AG04450 (cell line): ENCODE results near the gene MID1. TPM values are rescaled to one million over a fixed set of nuclear protein-coding genes. Genes with fewer than 3 reads are reported as not detected.

Experiments used
- CTCF ChIA-PET: fragments of 300-600, 350-600 bp; formaldehyde crosslinking; extraction: SDS; loops from one replicate; lab custom pipeline; 2022; ENCODE audit warnings: antibody characterized with exemption, inconsistent platforms; lab: Charles Lee
- POLR2A ChIA-PET: fragments of 350-600 bp; formaldehyde crosslinking; extraction: SDS; loops from one replicate; lab custom pipeline; 2021; ENCODE audit warnings: antibody characterized with exemption, inconsistent platforms; lab: Yijun Ruan, JAX
- DNase-seq: peaks from one replicate; pipeline ENCODE4 v3.0.0-alpha.2; 2011; ENCODE audit warnings: low read depth, low spot score
- H3K27ac ChIP-seq: one replicate; pipeline ENCODE4 v1.5.1; 2012; ENCODE audit warnings: low read depth, low read length, control low read depth
- H3K27me3 ChIP-seq: one replicate; pipeline ENCODE4 v1.6.0; 2012; ENCODE audit warnings: low read length; ENCODE audit not compliant: control insufficient read depth, insufficient read depth
- H3K4me3 ChIP-seq: 2 replicates; pipeline ENCODE4 v1.5.1; 2011; ENCODE audit warnings: mild to moderate bottlenecking, low read depth, low read length, control low read depth
- H3K9me3 ChIP-seq: 2 replicates; pipeline ENCODE4 v1.5.1; 2012; ENCODE audit warnings: low read length; ENCODE audit not compliant: control insufficient read depth, insufficient read depth
- polyA plus RNA-seq: library from polyadenylated mRNA; depleted of rRNA; stranded (reverse); fragments of >200 nt; gene quantifications from 2 replicates; pipeline ENCODE4 v1.2.3, GENCODE V29; 2011
- TF ChIP-seq, protein P1 (sequence below): IDR thresholded peaks from 2 replicates; pipeline ENCODE4 v1.5.1; 2011; ENCODE audit warnings: low read depth, low read length, control low read depth, inconsistent platforms

Gene MID1
- polyA plus RNA-seq, 1 experiment, result 37.5 TPM

- POLR2A ChIA-PET, result no interaction called here
- TF ChIP-seq, protein P1, sequence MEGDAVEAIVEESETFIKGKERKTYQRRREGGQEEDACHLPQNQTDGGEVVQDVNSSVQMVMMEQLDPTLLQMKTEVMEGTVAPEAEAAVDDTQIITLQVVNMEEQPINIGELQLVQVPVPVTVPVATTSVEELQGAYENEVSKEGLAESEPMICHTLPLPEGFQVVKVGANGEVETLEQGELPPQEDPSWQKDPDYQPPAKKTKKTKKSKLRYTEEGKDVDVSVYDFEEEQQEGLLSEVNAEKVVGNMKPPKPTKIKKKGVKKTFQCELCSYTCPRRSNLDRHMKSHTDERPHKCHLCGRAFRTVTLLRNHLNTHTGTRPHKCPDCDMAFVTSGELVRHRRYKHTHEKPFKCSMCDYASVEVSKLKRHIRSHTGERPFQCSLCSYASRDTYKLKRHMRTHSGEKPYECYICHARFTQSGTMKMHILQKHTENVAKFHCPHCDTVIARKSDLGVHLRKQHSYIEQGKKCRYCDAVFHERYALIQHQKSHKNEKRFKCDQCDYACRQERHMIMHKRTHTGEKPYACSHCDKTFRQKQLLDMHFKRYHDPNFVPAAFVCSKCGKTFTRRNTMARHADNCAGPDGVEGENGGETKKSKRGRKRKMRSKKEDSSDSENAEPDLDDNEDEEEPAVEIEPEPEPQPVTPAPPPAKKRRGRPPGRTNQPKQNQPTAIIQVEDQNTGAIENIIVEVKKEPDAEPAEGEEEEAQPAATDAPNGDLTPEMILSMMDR, result no peak
- H3K9me3 ChIP-seq, result no peaks in the 10 kb centered on the region
- H3K27me3 ChIP-seq, result no peaks in the 10 kb centered on the region
- H3K27ac ChIP-seq, result no peak overlapping the region
- H3K4me3 ChIP-seq, result no peak overlapping the region
- no peak for DNase-seq
- CTCF ChIA-PET, result interaction anchor here (1.3 kb wide), 1 partner anchor 259 kb away, joined by 3 read pairs; no protein-coding TSS in a partner anchor
Observed at GRCh38 chrX:10450229-10450958, 170.0 kb downstream of the MID1 start.

DNA sequence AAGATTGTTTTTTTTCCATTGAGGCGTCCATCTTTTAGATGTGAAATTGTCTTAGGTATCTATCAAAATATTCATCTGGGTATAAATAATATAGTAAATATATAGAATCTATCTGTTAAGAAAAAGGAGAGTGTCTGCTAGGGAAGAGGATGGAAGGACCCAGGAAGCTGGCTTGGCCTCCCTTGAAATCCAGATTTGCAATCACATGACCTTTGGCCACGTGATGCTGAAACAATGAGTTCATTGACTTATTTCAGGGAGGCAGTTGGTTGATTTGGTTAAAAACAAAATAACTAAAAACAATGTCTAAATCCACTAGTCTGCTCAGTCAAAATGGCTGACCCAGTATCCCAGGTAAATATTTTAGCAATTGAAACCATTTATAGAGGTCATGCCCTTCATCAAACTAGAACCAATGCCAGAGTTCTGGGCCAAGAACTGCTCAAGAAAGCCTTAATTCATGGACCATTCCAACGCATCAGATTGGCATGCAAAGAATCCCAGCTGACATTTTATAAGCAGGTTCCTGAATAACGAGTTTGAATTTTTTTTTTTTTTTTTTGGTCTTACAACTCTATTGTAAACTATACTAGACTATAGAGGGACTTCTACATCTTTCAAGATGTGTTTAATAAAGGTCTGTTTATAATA, 172.7 kb downstream of the MID1 start:
- ChIA-PET CTCF (no interaction called here), POLR2A (no interaction called here)
- DNase-seq, result no peak

GRCh38 chrX:10444204-10444603, 176.2 kb downstream of the MID1 start:
- no peaks in the 10 kb centered on the region for H3K9me3 ChIP-seq
- ChIA-PET POLR2A (no interaction called here), CTCF (interaction anchor here (1.3 kb wide), 1 partner anchor 254 kb away, joined by 3 read pairs; no protein-coding TSS in a partner anchor)
- no peak overlapping the region for H3K4me3 ChIP-seq
- H3K27me3 ChIP-seq, result no peaks in the 10 kb centered on the region
- TF ChIP-seq, protein P1, result 0 out of 2 replicates have a peak, but pooled peaks have one; percentile 9
- no peak overlapping the region for H3K27ac ChIP-seq
- DNase-seq, result no peak

More for the DNA sequence above, 172.7 kb downstream of the MID1 start:
- H3K27me3 ChIP-seq, result no peaks in the 10 kb centered on the region
- H3K9me3 ChIP-seq, result no peaks in the 10 kb centered on the region
- TF ChIP-seq, protein P1, result no peak
- H3K27ac ChIP-seq, result no peak overlapping the region
- no peak overlapping the region for H3K4me3 ChIP-seq

DNA sequence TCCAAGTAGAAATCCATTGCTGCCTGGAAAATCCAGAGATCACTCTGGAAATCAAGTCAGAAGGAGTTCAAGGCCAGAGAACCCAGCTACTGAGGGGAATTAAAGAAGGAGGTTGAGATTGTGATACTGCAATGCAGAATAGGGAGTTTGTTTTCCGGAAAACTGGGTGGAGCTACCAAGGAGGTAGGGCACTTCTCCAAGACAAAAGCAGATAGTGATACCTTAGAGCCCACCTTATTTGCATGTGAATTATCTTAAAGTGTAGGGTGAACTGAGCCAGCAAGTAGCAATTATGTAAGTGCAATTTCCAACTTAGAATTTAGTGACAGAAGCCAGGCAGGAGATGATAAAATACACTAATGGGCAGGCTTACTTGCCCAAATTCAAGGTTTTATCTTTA, 178.9 kb downstream of the MID1 start:
- TF ChIP-seq, protein P1, result no peak
- CTCF ChIA-PET, result no interaction called here

More for the DNA sequence above, 178.9 kb downstream of the MID1 start:
- H3K27ac ChIP-seq, result no peak overlapping the region
- no peaks in the 10 kb centered on the region for H3K27me3 ChIP-seq
- no peak for DNase-seq
- no peaks in the 10 kb centered on the region for H3K9me3 ChIP-seq
- no peak overlapping the region for H3K4me3 ChIP-seq
- POLR2A ChIA-PET, result no interaction called here
